H1 (cell line): ENCODE data around the gene DHDH.

Experiments used
- ASH2L ChIP-seq: fragments of 200-600, 300-600 bp; sonication (generic); IDR thresholded peaks from one replicate; pipeline ENCODE4 v1.7.1; 2017; ENCODE audit warnings: low read length
- CBX5 ChIP-seq: fragments of 300-800, 300-1000 bp; sonication (generic); IDR thresholded peaks from 2 replicates; pipeline ENCODE4 v1.7.1; 2016; ENCODE audit warnings: antibody characterized with exemption, low read length, low read depth
- EGR1 ChIP-seq: IDR thresholded peaks from 2 replicates; pipeline ENCODE4 v1.6.1; 2011; ENCODE audit warnings: low read depth, low read length, borderline replicate concordance
- EZH2 ChIP-seq: fragments of 200-600 bp; sonication (generic); IDR thresholded peaks from 2 replicates; pipeline ENCODE4 v1.7.1; 2012; ENCODE audit warnings: low read depth, mild to moderate bottlenecking, moderate library complexity, low read length, inconsistent platforms; ENCODE audit not compliant: severe bottlenecking
- TF ChIP-seq, protein P1 (sequence below): IDR thresholded peaks from 2 replicates; pipeline ENCODE4 v1.6.1; 2012; ENCODE audit warnings: inconsistent platforms

DNA sequence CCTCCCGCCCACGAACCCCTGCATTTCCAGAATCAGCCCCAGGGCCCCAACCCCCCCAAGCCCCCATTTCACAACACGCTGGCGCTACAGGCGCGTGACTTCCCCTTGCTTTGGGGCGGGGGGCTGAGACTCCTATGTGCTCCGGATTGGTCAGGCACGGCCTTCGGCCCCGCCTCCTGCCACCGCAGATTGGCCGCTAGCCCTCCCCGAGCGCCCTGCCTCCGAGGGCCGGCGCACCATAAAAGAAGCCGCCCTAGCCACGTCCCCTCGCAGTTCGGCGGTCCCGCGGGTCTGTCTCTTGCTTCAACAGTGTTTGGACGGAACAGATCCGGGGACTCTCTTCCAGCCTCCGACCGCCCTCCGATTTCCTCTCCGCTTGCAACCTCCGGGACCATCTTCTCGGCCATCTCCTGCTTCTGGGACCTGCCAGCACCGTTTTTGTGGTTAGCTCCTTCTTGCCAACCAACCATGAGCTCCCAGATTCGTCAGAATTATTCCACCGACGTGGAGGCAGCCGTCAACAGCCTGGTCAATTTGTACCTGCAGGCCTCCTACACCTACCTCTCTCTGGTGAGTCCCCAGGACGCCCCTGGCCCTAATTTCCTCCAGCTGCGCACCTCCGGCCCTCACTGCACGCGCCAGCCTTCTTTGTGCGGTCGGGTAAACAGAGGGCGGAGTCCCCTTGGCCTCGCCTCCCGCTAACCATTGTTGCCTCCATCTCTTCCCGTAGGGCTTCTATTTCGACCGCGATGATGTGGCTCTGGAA is 31.7 kb downstream of the DHDH start, which contains the start of gene FTL:
- no peak for TF ChIP-seq EGR1
- TF ChIP-seq CBX5 = no peak
- TF ChIP-seq, protein P1, sequence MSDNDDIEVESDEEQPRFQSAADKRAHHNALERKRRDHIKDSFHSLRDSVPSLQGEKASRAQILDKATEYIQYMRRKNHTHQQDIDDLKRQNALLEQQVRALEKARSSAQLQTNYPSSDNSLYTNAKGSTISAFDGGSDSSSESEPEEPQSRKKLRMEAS = peak; percentile 22; the same call in 1 of the 2 replicates
- TF ChIP-seq EZH2 = no peak
- TF ChIP-seq ASH2L = peak; percentile 28
